HEK293 (cell line): ENCODE results near the gene DHRS3.

Experiments used
- CTCF ChIA-PET: fragments of 350-600 bp; formaldehyde crosslinking; extraction: SDS; loops from one replicate; lab custom pipeline; 2021; ENCODE audit warnings: antibody characterized with exemption; lab: Yijun Ruan, JAX
- POLR2A ChIA-PET: fragments of 300-600 bp; formaldehyde crosslinking; extraction: SDS; loops from one replicate; lab custom pipeline; 2020; ENCODE audit warnings: antibody characterized with exemption, inconsistent platforms; lab: Yijun Ruan, JAX
- H3K27ac ChIP-seq: fragments of 200-500 bp; sonication (Bioruptor generic); 2 replicates; pipeline ENCODE4 v1.5.1; 2014; ENCODE audit warnings: low read depth, low read length, control low read depth, inconsistent platforms; ENCODE audit errors: extremely low read depth
- H3K36me3 ChIP-seq, 2 experiments: fragments of 200-500 bp in 1 of 2; sonication (Bioruptor generic) in 1 of 2; 1 replicate in 1 of 2; 2 replicates in 1 of 2; pipeline ENCODE4 v1.5.1; 2014 to 2017; ENCODE audit warnings: inconsistent platforms in 2 of 2, low read length in 2 of 2; ENCODE audit not compliant: control insufficient read depth in 2 of 2, insufficient read depth in 1 of 2
- H3K4me1 ChIP-seq: fragments of 200-500 bp; sonication (Bioruptor generic); 2 replicates; pipeline ENCODE4 v1.5.1; 2014; ENCODE audit warnings: mild to moderate bottlenecking, low read length, inconsistent platforms; ENCODE audit not compliant: control insufficient read depth, insufficient read depth
- H3K4me3 ChIP-seq: 2 replicates; pipeline ENCODE4 v1.5.1; 2011; ENCODE audit warnings: low read depth, mild to moderate bottlenecking, control low read depth, low read length, moderate library complexity
- H3K9me3 ChIP-seq: fragments of 200-500 bp; sonication (Bioruptor generic); 2 replicates; pipeline ENCODE4 v1.5.1; 2014; ENCODE audit warnings: low read depth, low read length, inconsistent platforms; ENCODE audit not compliant: control insufficient read depth, insufficient read depth
- GLIS1 ChIP-seq: fragments of 450-650 bp; formaldehyde crosslinking; IDR thresholded peaks from 2 replicates; pipeline ENCODE4 v1.5.1; 2016; ENCODE audit warnings: missing biosample characterization, missing genetic modification characterization
- MZF1 ChIP-seq: fragments of 450-650 bp; formaldehyde crosslinking; IDR thresholded peaks from 2 replicates; pipeline ENCODE4 v1.5.1; 2017; ENCODE audit warnings: missing biosample characterization, missing genetic modification characterization, borderline replicate concordance
- SETDB1 ChIP-seq: IDR thresholded peaks from one replicate; pipeline ENCODE4 v1.6.1; 2017; ENCODE audit warnings: mild to moderate bottlenecking, low read length, moderate library complexity, mixed read lengths; ENCODE audit not compliant: insufficient read length
- SP7 ChIP-seq: fragments of 450-650 bp; formaldehyde crosslinking; IDR thresholded peaks from 2 replicates; pipeline ENCODE4 v1.5.1; 2016; ENCODE audit warnings: missing biosample characterization, missing genetic modification characterization
- ZFP37 ChIP-seq: fragments of 450-650 bp; formaldehyde crosslinking; IDR thresholded peaks from 2 replicates; pipeline ENCODE4 v1.5.1; 2016; ENCODE audit warnings: missing biosample characterization, missing genetic modification characterization
- ZIC2 ChIP-seq: fragments of 450-650 bp; formaldehyde crosslinking; IDR thresholded peaks from 2 replicates; pipeline ENCODE4 v1.5.1; 2016; ENCODE audit warnings: missing biosample characterization, missing genetic modification characterization
- ZNF335 ChIP-seq: fragments of 450-650 bp; formaldehyde crosslinking; conservative IDR thresholded peaks from 2 replicates; pipeline ENCODE4 v1.5.1; 2016; ENCODE audit warnings: missing biosample characterization, missing genetic modification characterization
- ZNF362 ChIP-seq: fragments of 450-650 bp; formaldehyde crosslinking; IDR thresholded peaks from 2 replicates; pipeline ENCODE4 v1.5.1; 2016; ENCODE audit warnings: missing biosample characterization, missing genetic modification characterization
- ZNF571 ChIP-seq: fragments of 450-650 bp; formaldehyde crosslinking; IDR thresholded peaks from 2 replicates; pipeline ENCODE4 v1.5.0; 2017; ENCODE audit warnings: missing biosample characterization, missing genetic modification characterization
- ZNF610 ChIP-seq: fragments of 450-650 bp; formaldehyde crosslinking; IDR thresholded peaks from 2 replicates; pipeline ENCODE4 v1.5.1; 2016; ENCODE audit warnings: missing biosample characterization, missing genetic modification characterization, borderline replicate concordance
- ZNF623 ChIP-seq: fragments of 450-650 bp; formaldehyde crosslinking; IDR thresholded peaks from 2 replicates; pipeline ENCODE4 v1.5.1; 2016; ENCODE audit warnings: missing biosample characterization, missing genetic modification characterization
- ZNF670 ChIP-seq: fragments of 450-650 bp; formaldehyde crosslinking; IDR thresholded peaks from 2 replicates; pipeline ENCODE4 v1.5.1; 2016; ENCODE audit warnings: missing biosample characterization, missing genetic modification characterization, low read depth
- ZNF677 ChIP-seq: fragments of 450-650 bp; IDR thresholded peaks from 2 replicates; pipeline ENCODE4 v1.5.0; 2018; ENCODE audit warnings: missing biosample characterization, mild to moderate bottlenecking, missing genetic modification characterization, moderate library complexity
- ZNF768 ChIP-seq: fragments of 450-650 bp; formaldehyde crosslinking; IDR thresholded peaks from 2 replicates; pipeline ENCODE4 v1.5.1; 2018; ENCODE audit warnings: missing biosample characterization, mild to moderate bottlenecking, missing genetic modification characterization
- ZNF785 ChIP-seq: fragments of 450-650 bp; formaldehyde crosslinking; IDR thresholded peaks from 2 replicates; pipeline ENCODE4 v1.5.1; 2016; ENCODE audit warnings: missing biosample characterization, missing genetic modification characterization
- ZNF837 ChIP-seq: fragments of 450-650 bp; formaldehyde crosslinking; IDR thresholded peaks from 2 replicates; pipeline ENCODE4 v1.5.1; 2016; ENCODE audit warnings: missing biosample characterization, missing genetic modification characterization
- TF ChIP-seq, protein P1 (sequence below): fragments of 450-650 bp; formaldehyde crosslinking; IDR thresholded peaks from 2 replicates; pipeline ENCODE4; 2016; ENCODE audit warnings: missing biosample characterization, missing genetic modification characterization
- TF ChIP-seq, protein P2 (sequence below): fragments of 450-650 bp; formaldehyde crosslinking; IDR thresholded peaks from 2 replicates; pipeline ENCODE4 v1.5.1; 2016; ENCODE audit warnings: missing biosample characterization, missing genetic modification characterization, borderline replicate concordance

The DHRS3 gene

GRCh38 chr1:12630946-12631530, 13.0 kb upstream of the DHRS3 start:
- CTCF ChIA-PET: no interaction called here
- POLR2A ChIA-PET: interaction anchor here (0.8 kb wide), 1 partner anchor 349 kb away, joined by 3 read pairs; no protein-coding TSS in a partner anchor

GRCh38 chr1:12629985-12630760, 12.2 kb upstream of the DHRS3 start:
- ChIA-PET POLR2A (no interaction called here), CTCF (interaction anchor here (0.8 to 1.5 kb wide), 3 partner anchors 10 to 505 kb away, joined by 3 to 5 read pairs (median 3); no protein-coding TSS in a partner anchor)
- no peak for TF ChIP-seq ZNF837 (tag by site-specific recombination)
- TF ChIP-seq SP7 (tag by site-specific recombination): no peak
- TF ChIP-seq, protein P1, sequence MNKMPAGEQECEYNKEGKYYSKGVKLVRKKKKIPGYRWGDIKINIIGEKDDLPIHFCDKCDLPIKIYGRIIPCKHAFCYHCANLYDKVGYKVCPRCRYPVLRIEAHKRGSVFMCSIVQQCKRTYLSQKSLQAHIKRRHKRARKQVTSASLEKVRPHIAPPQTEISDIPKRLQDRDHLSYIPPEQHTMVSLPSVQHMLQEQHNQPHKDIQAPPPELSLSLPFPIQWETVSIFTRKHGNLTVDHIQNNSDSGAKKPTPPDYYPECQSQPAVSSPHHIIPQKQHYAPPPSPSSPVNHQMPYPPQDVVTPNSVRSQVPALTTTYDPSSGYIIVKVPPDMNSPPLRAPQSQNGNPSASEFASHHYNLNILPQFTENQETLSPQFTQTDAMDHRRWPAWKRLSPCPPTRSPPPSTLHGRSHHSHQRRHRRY (tag by site-specific recombination): no peak
- no peak for TF ChIP-seq ZNF571 (tag by site-specific recombination)
- TF ChIP-seq ZNF623 (tag by site-specific recombination): no peak
- no peak for TF ChIP-seq ZIC2 (tag by site-specific recombination)
- no peak for TF ChIP-seq ZFP37 (tag by site-specific recombination)
- TF ChIP-seq ZNF768 (tag by site-specific recombination): no peak
- no peak for TF ChIP-seq ZNF670 (tag by site-specific recombination)
- no peak for TF ChIP-seq ZNF785
- TF ChIP-seq ZNF362 (tag by site-specific recombination): no peak
- TF ChIP-seq MZF1: no peak
- no peak for TF ChIP-seq ZNF610 (tag by site-specific recombination)
- TF ChIP-seq, protein P2, sequence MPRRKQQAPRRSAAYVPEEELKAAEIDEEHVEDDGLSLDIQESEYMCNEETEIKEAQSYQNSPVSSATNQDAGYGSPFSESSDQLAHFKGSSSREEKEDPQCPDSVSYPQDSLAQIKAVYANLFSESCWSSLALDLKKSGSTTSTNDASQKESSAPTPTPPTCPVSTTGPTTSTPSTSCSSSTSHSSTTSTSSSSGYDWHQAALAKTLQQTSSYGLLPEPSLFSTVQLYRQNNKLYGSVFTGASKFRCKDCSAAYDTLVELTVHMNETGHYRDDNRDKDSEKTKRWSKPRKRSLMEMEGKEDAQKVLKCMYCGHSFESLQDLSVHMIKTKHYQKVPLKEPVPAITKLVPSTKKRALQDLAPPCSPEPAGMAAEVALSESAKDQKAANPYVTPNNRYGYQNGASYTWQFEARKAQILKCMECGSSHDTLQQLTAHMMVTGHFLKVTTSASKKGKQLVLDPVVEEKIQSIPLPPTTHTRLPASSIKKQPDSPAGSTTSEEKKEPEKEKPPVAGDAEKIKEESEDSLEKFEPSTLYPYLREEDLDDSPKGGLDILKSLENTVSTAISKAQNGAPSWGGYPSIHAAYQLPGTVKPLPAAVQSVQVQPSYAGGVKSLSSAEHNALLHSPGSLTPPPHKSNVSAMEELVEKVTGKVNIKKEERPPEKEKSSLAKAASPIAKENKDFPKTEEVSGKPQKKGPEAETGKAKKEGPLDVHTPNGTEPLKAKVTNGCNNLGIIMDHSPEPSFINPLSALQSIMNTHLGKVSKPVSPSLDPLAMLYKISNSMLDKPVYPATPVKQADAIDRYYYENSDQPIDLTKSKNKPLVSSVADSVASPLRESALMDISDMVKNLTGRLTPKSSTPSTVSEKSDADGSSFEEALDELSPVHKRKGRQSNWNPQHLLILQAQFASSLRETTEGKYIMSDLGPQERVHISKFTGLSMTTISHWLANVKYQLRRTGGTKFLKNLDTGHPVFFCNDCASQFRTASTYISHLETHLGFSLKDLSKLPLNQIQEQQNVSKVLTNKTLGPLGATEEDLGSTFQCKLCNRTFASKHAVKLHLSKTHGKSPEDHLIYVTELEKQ (tag by site-specific recombination): no peak
- no peak for TF ChIP-seq ZNF335 (tag by site-specific recombination)
- no peak for TF ChIP-seq ZNF677 (tag by site-specific recombination)
- Histone ChIP-seq H3K9me3 (no peaks in the 10 kb centered on the region), H3K36me3 (no peaks in the 10 kb centered on the region), H3K27ac (no peak overlapping the region), H3K4me1 (no peaks in the 10 kb centered on the region), H3K4me3 (no peak overlapping the region)

More at GRCh38 chr1:12630946-12631530, 13.0 kb upstream of the DHRS3 start:
- H3K27ac ChIP-seq: no peak overlapping the region
- no peaks in the 10 kb centered on the region for H3K36me3 ChIP-seq
- H3K4me3 ChIP-seq: no peak overlapping the region
- no peaks in the 10 kb centered on the region for H3K4me1 ChIP-seq
- H3K9me3 ChIP-seq: no peaks in the 10 kb centered on the region
- TF ChIP-seq GLIS1 (no peak), SETDB1 (peak; percentile 13)
